ENCODE data around the gene FBXW9.

GRCh38 chr19:12666265-12667048 lies 30.0 kb downstream of the FBXW9 start, which contains the start of the genes MAN2B1 and WDR83:
- TF ChIP-seq, protein P1, sequence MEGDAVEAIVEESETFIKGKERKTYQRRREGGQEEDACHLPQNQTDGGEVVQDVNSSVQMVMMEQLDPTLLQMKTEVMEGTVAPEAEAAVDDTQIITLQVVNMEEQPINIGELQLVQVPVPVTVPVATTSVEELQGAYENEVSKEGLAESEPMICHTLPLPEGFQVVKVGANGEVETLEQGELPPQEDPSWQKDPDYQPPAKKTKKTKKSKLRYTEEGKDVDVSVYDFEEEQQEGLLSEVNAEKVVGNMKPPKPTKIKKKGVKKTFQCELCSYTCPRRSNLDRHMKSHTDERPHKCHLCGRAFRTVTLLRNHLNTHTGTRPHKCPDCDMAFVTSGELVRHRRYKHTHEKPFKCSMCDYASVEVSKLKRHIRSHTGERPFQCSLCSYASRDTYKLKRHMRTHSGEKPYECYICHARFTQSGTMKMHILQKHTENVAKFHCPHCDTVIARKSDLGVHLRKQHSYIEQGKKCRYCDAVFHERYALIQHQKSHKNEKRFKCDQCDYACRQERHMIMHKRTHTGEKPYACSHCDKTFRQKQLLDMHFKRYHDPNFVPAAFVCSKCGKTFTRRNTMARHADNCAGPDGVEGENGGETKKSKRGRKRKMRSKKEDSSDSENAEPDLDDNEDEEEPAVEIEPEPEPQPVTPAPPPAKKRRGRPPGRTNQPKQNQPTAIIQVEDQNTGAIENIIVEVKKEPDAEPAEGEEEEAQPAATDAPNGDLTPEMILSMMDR (IDR thresholded peaks at IDR 0.05) = peak in 1 of 6 experiments; percentile 4
- peak in 1 of 2 donors; percentile 15 for TF ChIP-seq POLR2A (IDR thresholded peaks at IDR 0.05)
